Right kidney (tissue), 1 donor: ENCODE results near the gene RMI1.
"Not testable (repeated sequence)": the region's sequence is repeated elsewhere in the genome, so short reads cannot be mapped to it uniquely, and the experiment has no call there.

Experiments used
- DNase-seq: peaks from one replicate; pipeline ENCODE4 v3.0.0-alpha.2; 2016

Gene RMI1

DNA sequence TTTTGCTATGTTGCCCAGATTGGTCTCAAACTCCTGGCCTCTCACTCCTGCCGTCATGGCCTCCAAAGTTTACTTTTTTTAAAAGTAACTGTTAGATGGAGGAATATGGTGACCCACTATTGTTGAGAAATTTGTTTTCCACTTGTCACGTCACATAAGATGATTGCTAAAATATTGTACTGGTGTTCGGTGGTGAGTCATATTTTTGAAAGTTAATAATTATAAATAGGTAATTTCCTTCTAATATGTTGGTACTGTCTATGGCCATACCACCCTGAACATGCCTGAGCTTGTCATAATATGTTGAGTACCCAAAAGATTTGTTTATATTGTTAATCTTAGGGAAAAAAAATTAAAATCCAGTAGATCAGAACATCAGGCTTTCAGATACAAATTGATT lies 22.6 kb downstream of the RMI1 start:
- no peak for DNase-seq

DNA sequence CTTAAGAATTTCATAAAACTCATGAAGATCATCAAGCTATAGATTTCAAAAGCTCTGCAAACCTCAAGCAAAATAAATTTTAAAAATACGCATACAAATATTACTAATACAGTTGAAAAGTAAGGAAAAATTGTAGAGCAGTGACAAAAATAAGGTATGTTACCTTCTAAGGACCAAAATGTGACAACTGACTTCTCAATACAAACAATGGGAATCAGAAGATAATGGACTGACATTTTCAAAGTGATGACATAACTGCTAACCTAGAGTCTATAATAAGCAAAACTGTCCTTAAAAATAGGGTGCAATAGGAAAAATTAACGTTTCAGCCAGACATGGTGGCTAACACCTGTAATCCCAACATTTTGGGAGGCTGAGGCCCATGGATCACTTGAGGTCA lies 27.1 kb downstream of the RMI1 start:
- DNase-seq = no peak

DNA sequence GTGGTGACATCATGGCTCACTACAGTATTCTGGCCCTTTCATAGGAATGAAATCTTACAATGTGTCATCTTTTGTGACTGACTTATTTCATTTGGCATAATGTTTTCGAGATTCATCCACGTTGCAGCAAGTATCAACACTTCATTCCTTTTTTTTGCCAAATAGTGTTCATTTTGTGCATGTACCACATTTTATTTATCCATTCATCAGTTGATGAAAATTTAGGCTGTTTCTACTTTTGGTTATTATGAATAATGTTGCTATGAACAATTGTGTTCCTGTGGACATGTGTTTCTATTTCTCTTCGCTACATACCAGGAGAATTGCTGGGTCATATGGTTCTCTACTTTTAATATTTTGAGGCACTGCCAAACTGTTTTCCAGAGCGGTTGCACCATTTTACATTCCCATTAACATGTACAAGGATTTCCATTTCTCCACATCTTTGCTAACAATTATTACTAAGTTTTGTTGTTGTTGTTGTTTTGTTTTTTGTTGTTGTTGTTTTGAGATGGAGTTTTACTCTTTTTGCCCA lies 43.5 kb downstream of the RMI1 start:
- no peak for DNase-seq

DNA sequence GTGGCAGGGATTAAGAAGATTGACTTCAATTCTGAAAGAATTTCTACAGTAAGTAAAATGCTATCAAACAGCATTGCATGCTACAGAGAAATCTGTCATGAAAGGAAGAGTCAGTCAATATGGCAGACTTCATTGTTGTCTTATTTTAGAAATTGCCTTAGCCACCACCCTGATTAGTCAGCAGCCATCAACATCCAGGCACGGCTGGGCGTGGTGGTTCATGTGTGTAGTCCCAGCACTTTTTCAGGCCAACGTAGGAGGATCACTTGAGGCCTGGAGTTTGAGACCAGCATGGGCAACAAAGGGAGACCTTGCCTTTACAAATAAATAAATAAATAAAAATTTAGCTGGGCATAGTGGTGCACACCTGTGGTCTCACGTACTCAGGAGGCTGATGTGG lies 46.6 kb downstream of the RMI1 start:
- no peak for DNase-seq

DNA sequence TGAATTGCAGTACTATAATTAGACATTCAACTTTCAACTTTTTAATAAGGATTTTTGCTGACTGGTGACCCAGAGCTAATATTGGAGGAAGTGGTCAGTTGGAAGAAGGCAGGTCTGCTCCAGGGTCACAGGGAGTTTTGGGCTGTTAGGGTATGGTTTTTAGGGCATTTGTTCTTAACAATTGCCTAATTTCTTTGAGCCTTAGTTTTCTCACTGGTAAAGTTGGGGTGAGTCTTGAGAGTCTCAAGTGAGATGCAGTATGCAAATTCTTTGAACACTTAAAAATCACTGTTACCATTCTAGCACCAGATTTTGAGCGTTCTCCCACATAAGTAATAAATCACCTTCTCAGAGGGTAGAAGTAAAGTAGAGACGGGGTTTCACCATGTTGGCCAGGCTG lies 50.9 kb downstream of the RMI1 start:
- DNase-seq = no peak

DNA sequence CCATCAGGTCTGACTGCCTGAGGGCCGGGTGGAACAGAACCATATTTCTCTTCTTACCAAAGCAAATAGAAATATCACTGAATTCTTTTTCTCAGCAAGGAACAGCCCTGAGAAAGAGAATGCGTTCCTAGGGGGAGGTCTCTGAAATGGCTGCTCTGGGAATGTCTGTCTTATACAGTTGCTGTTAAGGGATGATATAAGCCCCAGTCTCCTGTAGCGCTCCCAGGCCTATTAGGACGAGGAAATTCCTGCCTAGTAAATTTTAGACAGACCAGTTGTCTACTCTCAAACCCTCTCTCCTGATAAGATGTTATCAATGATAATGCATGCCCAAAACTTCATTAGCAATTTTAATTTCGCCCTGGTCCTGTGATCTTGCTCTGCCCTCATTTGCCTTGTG lies 61.3 kb downstream of the RMI1 start:
- not testable (repeated sequence) for DNase-seq

DNA sequence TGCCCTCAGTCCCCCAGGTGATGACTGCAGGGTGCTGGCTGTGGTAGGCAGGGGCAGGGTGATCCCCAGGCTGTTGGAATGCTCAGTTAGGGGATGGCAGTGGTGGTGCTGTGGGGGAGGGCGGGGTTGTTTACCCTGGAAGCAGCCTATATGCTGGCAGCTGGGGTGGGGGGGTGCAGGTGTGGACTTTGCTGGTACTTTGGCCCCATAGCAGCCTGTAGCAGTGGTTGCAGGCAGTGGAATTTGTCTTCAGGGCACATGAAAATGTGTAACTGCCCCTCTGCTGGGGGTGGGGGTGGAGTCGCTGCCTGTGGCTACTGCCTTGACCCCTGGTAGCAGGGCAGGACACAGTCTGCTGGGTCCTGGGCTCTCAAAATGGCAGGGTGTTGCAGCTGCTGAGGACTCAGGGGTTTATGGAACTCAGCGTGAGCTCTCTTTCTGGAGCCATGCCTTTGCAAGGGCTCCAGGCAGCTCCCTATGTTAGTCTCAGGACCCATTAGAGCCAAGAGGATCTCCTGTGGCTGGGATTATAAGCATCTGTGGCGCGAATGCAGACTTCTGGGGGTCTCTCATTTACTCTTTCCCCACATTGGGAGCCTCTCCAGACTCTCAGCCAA lies 65.0 kb downstream of the RMI1 start:
- no peak for DNase-seq
